NCI-H2196 treated with DMSO at 0.1 percent for 48 hours (cell line): ENCODE measurements around the gene ABCC1.
"Not testable (repeated sequence)": the region's sequence is repeated elsewhere in the genome, so short reads cannot be mapped to it uniquely, and the experiment has no call there.

ENCODE experiments used
- DNase-seq: peaks from one replicate; lab custom pipeline; 2025; ENCODE audit not compliant: unreplicated experiment; lab: John Stamatoyannopoulos, UW

The ABCC1 gene

DNA sequence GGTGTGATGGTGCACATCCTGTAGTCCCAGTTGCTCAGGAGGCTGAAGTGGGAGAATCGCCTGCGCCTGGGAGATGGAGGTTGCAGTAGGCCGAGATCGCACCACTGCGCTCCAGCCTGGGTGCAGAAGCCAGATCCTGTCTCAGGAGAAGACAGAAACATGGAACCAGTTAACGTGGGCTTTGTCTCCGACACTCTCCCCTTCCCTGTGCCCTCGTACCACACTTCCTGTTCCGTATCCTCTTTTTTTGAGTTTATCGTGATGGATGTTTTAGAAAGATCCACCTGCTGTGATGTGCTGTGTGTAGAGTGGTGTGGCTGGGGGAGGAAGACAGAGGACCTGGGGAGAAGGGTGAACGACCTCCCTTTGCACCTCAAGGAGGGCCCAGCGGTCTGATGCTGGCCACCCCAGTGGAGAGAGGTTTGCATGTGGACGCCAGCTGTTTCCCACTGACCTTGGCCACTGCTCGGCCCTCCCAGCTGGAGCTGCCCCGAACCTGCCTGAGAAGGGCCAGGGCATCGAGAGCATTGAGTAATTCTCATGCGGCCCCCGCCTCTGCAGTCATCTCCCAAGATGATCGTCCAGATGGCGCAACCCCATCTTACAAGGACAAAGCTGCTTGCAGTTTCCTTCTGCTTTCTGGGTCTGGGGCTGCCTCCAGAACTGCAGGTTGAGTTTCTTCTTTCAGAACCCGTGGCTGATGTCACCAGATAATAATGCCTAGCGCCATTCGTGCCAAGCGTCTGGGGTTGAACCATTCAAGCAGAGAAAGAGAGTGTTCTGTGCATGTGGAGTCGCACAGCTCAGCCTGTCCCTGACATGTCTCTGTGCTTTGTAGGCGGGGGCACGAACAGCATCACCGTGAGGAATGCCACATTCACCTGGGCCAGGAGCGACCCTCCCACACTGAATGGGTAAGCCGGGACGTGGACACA, 126.3 kb downstream of the ABCC1 start:
- DNase-seq: no peak

DNA sequence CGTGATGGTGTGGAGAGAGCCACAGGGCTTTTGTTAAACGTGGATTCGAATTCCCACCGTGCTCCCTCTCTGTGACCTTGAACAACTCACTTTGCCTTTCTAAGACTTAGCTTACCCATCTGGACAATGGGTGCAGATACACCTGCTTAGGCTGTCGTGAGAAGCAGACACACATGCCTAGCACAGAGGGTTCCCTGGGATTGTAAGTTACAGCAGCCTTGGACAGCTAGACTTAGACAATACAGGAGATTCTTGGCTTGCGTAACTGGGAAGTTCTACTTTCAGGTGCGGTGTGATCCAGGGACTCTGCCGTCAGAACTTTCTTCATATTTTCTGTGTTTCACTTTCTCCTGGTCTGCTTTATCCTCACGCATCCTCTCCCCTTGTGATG, 127.0 kb downstream of the ABCC1 start:
- no peak for DNase-seq

DNA sequence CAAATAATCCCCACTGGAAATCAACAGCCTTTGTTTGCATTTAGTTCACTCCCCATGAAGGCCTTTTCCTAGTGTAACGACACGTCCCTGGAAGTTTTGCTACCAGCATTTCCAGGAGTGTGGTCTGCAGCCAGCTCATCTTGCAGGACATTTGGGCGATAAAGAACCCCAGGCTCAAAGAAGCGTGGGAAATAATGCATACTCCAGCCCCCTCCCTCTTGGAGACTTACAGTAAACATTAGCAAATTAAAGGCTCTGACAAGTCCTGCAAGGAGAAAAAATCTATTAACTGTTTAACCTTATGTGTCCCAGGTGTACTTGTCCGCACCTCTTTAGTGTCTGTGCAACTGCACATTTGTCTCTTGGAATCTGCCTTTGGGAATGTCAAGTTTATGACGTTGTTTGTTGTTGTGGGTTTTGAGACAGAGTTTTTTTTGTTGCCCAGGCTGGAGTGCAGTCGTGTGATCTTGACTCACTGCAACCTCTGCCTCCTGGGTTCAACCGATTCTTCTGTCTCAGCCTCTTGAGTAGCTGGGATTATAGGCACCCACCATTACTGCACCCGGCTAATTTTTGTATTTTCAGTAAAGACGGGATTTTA, 131.1 kb downstream of the ABCC1 start:
- DNase-seq: no peak

DNA sequence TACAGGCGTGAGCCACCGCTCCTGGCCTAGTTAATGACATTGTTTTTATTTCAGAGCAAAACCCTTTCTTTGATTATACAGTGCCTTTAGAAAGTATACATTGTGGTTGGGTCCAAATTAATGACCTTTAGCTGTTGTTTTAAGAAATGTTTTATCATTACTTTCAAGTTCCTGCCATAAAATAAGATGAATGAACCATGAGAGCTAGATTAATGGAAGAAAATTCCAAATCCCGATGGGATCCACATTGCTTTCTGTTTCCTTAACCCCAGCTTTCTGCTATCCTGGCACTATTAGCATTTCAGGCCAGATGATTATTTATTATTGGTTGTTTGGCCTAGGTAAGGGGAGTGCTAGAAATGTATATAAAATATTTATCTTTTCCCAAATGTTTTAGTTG, 131.7 kb downstream of the ABCC1 start:
- no peak for DNase-seq

DNA sequence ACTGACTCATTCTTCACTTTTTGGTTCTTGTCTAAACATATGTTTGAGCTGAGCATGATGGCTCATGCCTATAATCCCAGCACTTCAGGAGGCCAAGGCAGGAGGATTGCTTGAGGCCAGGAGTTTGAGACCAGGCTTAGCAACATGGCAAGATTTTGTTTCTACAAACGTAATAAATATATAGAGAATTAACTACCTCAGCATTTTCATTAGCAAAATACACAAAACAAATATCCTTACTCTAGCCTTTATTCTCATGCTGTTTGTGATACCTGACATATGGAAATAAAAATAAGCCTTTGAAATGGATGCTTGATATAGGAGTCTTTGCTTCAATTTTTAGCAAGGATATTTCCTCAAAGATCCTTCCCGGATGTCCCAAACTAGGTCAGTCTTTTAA, 132.8 kb downstream of the ABCC1 start:
- no peak for DNase-seq

- no peak for DNase-seq
These were observed 134.2 kb downstream of the ABCC1 start for GRCh38 chr16:16083421-16084156.

DNA sequence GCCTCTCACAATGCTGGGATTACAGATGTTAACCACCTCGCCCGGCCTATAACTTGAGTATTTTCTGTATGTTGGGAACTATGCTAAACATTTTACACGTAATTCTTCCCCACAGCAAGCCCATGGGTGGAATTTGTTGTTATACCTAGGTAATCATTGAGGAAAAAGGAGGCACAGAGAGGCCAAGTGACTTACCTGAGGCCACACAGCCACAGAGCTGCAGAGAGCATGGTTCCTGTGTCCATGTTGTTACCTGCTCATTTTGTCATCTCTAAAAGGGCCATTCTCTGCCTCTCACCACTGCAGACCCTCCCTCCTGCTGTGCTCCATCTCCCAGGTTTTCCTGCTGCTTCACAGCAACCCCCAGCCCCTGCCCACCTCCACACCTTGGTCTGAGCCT, 135.5 kb downstream of the ABCC1 start:
- DNase-seq: no peak

DNA sequence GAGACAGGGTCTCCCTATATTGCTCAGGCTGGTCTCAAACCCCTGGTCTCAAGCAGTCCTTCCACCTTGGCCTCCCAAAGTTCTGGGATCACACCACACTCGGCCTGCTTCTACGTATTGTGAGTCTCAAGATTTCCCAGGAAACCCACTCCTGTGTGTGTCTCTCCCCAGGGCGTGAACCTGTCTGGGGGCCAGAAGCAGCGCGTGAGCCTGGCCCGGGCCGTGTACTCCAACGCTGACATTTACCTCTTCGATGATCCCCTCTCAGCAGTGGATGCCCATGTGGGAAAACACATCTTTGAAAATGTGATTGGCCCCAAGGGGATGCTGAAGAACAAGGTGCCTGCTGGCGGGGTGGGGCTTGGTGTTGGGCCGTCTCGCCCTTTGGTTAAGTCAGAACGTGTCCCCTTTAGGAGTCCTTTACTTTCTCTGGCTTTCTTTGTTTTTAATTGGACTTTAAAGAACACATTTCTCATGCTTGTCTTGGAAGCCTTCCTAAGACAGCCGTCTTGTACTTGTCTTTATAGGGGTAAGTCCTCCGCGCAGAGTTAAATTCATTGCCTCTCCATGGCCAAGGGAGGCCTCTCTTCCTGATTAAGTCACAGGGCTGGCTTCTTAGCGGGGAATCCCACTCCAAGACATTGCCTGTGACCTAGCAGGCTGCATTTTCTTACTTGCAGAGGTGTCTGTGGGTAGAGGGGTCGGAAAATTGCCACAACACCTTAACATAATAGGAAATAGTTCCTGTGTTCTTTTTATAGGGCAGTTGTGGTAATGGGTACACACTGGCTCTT, 137.4 kb downstream of the ABCC1 start:
- DNase-seq: no peak

GRCh38 chr16:16090238-16090637, 140.8 kb downstream of the ABCC1 start:
- no peak for DNase-seq

DNA sequence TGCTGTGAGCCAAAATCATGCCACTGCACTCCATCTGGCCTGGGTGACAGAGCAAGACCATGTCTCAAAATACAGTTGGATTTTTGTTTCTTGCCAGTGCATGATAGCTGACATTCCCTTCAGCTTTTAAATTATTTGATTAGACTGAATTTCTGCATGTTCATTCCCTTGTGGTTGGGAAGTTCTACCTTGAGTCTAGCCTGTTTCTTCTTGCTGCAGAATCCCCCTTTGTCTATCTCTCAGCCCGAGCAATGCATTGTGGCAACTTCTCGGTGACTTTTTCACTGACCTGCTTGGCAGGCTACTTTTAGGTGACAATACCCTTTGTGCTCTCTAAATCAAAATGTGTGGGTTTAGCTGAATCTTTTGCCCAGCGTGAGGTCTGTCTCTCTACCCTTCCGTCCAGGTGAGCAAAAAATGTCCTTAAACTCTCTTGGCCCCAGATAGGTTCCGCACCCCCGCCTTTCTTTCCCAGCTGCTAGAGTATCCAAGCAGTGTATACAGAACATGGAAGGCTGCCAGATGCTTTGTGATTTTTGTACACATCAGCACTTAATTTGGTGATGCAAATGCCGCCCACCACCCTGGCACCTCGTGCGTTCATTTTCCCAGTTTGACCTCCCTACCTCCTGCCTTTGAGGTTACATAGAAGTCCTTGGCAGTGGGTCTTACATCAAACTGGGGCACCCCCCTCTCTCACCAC, 143.7 kb downstream of the ABCC1 start:
- peak; percentile 31 for DNase-seq

- DNase-seq: no peak
These were observed 144.4 kb downstream of the ABCC1 start for GRCh38 chr16:16093628-16094332.

DNA sequence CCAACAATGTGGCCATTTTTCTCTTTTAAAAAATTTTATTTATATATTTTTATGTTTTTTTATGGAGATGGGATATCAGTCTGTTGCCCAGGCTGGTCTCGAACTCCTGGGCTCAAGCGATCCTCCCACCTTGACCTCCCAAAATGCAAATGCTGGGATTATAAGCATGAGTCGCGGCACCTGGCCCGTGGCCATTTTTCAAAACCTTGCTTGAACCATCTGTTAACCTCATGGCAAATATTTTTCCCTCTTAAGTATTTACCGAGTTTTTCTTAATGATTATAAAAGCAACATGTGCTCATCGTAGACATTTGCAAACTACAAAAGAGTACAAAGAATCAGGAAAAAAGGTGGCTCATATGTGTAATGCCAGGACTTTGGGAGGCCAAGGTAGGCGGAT, 146.2 kb downstream of the ABCC1 start:
- no peak for DNase-seq

- DNase-seq: no peak
These were observed 146.9 kb downstream of the ABCC1 start for GRCh38 chr16:16096121-16096857.

- DNase-seq: no peak
These were observed 147.4 kb downstream of the ABCC1 start for GRCh38 chr16:16096858-16097213.

DNA sequence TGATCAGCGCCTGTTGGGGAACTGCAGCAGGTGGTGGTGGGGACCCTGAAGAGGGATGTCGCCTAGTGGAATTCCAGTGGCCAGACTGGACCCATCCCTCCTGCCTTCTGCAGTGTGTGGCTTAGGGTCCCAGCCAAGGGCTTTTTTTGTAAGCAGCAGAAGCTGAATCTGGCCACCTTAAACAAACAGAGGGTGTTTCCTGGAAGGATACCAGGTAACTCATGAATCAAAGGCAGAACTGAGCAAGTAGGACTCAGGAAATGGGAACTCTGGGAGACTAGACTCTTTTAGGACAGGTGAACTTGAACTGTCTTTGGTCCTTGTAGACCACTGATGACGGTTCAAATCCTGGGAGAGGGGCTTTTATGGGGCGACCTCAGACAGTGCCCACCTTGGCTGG, 149.9 kb downstream of the ABCC1 start:
- DNase-seq: no peak

DNA sequence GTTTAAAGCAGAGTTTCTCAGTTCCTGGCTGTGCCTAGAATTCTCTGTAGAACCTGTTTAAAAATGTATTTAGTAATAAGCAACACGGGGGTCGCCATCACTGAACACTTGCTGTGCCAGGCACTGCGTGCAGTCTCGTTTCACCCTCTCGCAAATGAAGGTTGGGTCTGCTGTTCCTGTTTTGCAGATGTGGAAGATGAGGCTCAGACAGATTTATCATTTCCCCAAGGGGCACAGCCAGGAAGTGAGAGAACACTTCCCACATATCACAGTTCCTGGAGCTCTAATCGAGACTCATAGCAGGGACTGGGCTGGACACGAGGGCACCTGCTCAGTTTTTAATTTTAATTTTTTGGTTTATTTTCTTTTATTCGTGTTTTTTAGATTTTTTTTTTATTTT, 151.2 kb downstream of the ABCC1 start:
- DNase-seq: no peak

GRCh38 chr16:16101585-16101984, 152.2 kb downstream of the ABCC1 start:
- DNase-seq: no peak

DNA sequence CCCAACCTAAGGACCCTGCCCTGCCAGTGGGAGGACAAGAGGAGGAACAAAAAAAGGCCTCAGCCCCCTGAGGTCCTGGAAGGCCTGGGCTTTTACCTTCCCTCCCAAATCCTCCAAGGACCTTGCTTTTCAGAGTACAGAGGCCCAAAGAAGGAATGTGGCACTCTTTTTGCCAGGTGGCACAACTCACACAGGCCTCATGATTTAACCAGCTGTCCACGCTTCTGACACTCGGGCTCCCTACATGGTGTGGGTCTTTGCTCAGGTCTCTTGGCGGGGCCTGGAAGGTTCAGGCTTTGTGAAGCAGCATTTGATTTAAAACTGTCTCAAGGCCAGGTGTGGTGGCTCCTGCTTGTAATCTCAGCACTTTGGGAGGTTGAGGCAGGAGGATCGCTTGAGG, 153.3 kb downstream of the ABCC1 start:
- no peak for DNase-seq

GRCh38 chr16:16104132-16104803, 154.9 kb downstream of the ABCC1 start:
- not testable (repeated sequence) for DNase-seq
